Activated CD4-positive, alpha-beta memory T cell treated with anti-CD3 and anti-CD28 coated beads for 36 hours (primary cell): Measurements from ENCODE around the gene EOGT. TPM values are rescaled to one million over a fixed set of nuclear protein-coding genes. Genes with fewer than 3 reads are reported as not detected.
A peak's percentile ranks its signal among the peaks of the same experiment; 100 is the strongest.

Experiments
- CTCF ChIA-PET: fragments of 350-600 bp; sonication (Branson Sonifier 250); formaldehyde crosslinking; loops from one replicate; lab custom pipeline; 2021; ENCODE audit warnings: antibody characterized with exemption, inconsistent platforms; lab: Charles Lee
- POLR2A ChIA-PET: fragments of 350-600 bp; sonication (Branson Sonifier 250); formaldehyde crosslinking; loops from one replicate; lab custom pipeline; 2021; ENCODE audit warnings: antibody characterized with exemption; lab: Charles Lee
- DNase-seq: peaks from one replicate; pipeline ENCODE4 v3.0.0-alpha.2; 2020
- H3K27ac Mint-ChIP-seq: one replicate; pipeline ENCODE4 v1.8.0; 2021; ENCODE audit warnings: mixed read lengths
- H3K27me3 Mint-ChIP-seq: one replicate; pipeline ENCODE4 v1.8.0; 2021; ENCODE audit warnings: mixed read lengths
- H3K36me3 Mint-ChIP-seq: one replicate; pipeline ENCODE4 v1.8.0; 2021; ENCODE audit warnings: mixed read lengths
- H3K4me1 Mint-ChIP-seq: one replicate; pipeline ENCODE4 v1.8.0; 2021; ENCODE audit warnings: low read depth, mixed read lengths
- H3K4me3 Mint-ChIP-seq: one replicate; pipeline ENCODE4 v1.8.0; 2021; ENCODE audit warnings: mild to moderate bottlenecking, mixed read lengths
- H3K9me3 Mint-ChIP-seq: one replicate; pipeline ENCODE4 v1.8.0; 2021; ENCODE audit warnings: mixed read lengths
- intact Hi-C: fragments of 100-400 bp; cut with micrococcal nuclease; formaldehyde crosslinking; loops from one replicate; pipeline ENCODE4 v1.15.1; 2023
- microRNA-seq: library from miRNA; unstranded; fragments of <30 nt; microRNA quantifications from one replicate; pipeline ENCODE4 v1.2.0, GENCODE V29; 2022; ENCODE audit warnings: borderline number of aligned reads, borderline microRNAs expressed, borderline replicate concordance
- total RNA-seq, 2 experiments: library from RNA; stranded (reverse); gene quantifications; one replicate each; pipeline ENCODE4 v1.2.3, GENCODE V29; 2021

Gene EOGT
- total RNA-seq, 2 experiments from 2014 or later = 9.3 to 12.0 TPM

DNA sequence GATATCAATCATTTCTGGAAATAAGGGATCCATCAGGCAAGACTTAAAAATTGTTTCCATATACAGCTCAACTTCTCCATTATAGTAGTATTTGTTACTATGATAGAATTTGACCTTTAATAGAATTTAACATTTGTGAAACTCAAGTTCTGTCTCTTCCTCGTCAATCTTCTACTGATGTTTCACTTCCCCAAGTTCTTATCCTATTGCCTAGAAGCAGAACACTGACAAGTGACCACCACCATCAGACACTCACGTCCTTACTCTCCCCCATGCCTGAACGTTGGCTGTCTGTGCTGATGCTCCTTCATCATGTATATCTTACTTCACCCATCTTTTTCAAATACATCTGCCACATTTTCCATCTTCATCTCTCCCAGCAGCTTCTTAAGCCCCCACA is 54.6 kb downstream of the EOGT start:
- intact Hi-C loops = no loop called here
- Mint-ChIP-seq H3K4me3 (no peak overlapping the region), H3K27ac (no peak overlapping the region), H3K36me3 (no peaks in the 10 kb centered on the region), H3K27me3 (peaks cover 26% of the 10 kb centered on the region), H3K9me3 (no peaks in the 10 kb centered on the region), H3K4me1 (no peaks in the 10 kb centered on the region)
- CTCF ChIA-PET = no interaction called here
- DNase-seq = no peak
- POLR2A ChIA-PET = no interaction called here

DNA sequence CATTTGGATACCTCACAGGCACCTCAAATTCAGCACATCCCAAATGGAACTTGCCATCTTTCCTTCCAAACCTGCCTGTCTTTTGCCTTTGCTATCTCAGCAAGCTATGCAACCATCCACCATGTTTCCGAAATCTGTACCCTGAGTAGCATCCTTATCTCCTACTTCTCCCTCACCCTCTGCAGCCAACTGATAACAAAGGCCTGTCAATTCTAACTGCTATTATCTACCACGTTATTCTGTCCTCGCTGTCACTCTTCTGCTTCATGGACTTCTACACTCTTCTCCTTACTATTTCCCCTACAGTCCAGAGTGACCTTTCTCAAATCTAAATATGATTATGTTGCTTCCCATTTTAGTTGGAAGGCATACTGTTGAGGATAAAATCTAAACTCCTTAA is 55.6 kb downstream of the EOGT start:
- no peaks in the 10 kb centered on the region for H3K4me1 Mint-ChIP-seq
- H3K36me3 Mint-ChIP-seq = no peaks in the 10 kb centered on the region
- POLR2A ChIA-PET = no interaction called here
- no peak for DNase-seq
- no peak overlapping the region for H3K4me3 Mint-ChIP-seq
- peaks cover 26% of the 10 kb centered on the region for H3K27me3 Mint-ChIP-seq
- intact Hi-C loops = no loop called here
- no peaks in the 10 kb centered on the region for H3K9me3 Mint-ChIP-seq
- no peak overlapping the region for H3K27ac Mint-ChIP-seq
- CTCF ChIA-PET = interaction anchor here (1.3 kb wide), 1 partner anchor 1986 kb away, joined by 5 read pairs; no protein-coding TSS in a partner anchor

DNA sequence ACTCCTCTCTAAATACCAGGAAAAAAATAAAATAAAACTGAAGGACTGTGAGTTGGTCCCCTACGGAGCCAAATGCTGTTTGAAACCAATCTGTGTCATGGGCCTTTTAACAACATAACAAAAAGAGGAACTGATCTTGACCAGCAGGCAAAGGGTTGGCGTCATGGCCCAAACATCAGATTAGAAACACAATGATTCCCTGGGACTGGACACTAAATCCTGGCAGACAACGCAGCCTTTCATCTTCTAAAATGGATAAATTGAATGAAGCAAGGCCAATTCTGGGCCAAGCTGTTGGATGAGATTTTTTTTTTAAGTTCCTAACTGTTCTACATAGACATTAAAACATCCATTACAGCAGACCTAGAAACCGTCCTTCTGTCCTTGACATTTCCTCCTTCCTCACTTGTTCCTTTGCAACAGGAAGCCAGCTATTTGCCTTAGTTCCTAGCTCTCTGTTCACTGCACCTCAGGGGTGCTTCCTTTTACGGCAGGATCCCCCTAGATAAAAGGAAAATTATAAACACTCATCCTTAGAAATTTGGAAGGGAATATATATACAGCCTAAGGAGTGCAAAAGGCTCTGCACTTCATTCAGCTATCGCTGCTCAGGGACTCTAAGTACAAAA is 59.6 kb downstream of the EOGT start:
- Mint-ChIP-seq H3K36me3 (no peaks in the 10 kb centered on the region), H3K4me1 (no peaks in the 10 kb centered on the region), H3K9me3 (no peaks in the 10 kb centered on the region), H3K4me3 (no peak overlapping the region), H3K27ac (no peak overlapping the region), H3K27me3 (peaks cover 20% of the 10 kb centered on the region)
- POLR2A ChIA-PET = no interaction called here
- CTCF ChIA-PET = interaction anchor here (1.4 kb wide), 1 partner anchor 18 kb away, joined by 5 read pairs; no protein-coding TSS in a partner anchor
- DNase-seq = no peak
- intact Hi-C loops = no loop called here

DNA sequence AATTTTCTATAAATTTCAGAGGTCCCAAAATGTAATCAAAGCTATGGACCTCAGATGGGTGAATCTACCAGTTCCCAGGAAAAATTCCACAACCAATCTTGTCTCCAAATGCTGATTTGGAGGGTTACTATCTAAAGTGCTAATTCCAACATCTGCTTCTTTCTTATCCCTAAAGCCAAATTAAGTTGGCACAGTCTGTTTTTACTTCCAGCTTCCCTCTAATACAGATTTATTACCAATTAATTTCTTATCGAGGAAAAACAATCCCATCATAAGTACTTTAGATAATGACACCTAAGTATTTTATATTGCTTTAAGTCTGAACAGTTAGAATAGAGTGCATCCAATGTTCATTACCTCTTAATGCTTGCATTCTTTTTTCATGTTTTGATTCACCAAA is 68.3 kb downstream of the EOGT start:
- H3K4me1 Mint-ChIP-seq = no peaks in the 10 kb centered on the region
- ChIA-PET CTCF (no interaction called here), POLR2A (no interaction called here)
- no peaks in the 10 kb centered on the region for H3K36me3 Mint-ChIP-seq
- H3K27ac Mint-ChIP-seq = no peak overlapping the region
- no peak overlapping the region for H3K4me3 Mint-ChIP-seq
- H3K27me3 Mint-ChIP-seq = peaks cover 8% of the 10 kb centered on the region
- DNase-seq = no peak
- no peaks in the 10 kb centered on the region for H3K9me3 Mint-ChIP-seq
- intact Hi-C loops = no loop called here

DNA sequence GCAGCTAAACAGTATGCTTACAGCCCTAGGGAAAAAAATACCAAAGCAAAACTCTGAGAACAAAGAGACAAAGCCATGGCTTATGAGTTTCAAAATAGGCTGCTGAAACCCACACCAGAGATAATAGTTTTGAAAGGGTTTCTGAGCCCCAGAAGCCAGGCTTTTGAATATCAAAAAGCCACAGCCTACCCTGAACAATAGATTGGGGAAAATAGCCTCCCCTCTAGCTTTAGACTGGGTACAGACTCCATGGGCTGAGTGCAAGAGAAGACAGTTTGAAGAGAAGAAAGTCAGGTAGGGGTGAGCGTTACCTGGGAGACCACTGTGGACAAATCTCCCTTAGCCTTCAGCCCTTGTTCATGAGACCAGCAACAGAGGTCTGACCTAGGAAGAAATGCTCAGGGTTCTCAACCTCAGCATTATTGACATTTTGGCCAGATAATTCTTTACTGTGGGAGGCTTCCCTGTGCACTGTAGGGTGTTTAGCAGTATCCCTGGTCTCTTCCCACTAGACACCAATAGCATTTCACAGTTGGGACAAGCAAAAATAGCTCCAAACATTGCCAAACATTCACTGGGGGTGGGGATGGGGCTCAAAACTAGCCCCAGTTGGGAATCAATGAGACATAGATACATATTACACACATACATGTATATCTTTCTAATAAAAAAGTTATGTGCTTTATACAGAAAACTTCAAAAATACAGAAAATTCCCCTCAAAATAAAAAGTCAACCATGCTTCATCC is 69.6 kb downstream of the EOGT start:
- peaks cover 12% of the 10 kb centered on the region for H3K27me3 Mint-ChIP-seq
- POLR2A ChIA-PET = no interaction called here
- H3K4me3 Mint-ChIP-seq = no peak overlapping the region
- CTCF ChIA-PET = no interaction called here
- H3K27ac Mint-ChIP-seq = no peak overlapping the region
- intact Hi-C loops = no loop called here
- H3K9me3 Mint-ChIP-seq = no peaks in the 10 kb centered on the region
- no peaks in the 10 kb centered on the region for H3K4me1 Mint-ChIP-seq
- DNase-seq = no peak
- H3K36me3 Mint-ChIP-seq = no peaks in the 10 kb centered on the region

DNA sequence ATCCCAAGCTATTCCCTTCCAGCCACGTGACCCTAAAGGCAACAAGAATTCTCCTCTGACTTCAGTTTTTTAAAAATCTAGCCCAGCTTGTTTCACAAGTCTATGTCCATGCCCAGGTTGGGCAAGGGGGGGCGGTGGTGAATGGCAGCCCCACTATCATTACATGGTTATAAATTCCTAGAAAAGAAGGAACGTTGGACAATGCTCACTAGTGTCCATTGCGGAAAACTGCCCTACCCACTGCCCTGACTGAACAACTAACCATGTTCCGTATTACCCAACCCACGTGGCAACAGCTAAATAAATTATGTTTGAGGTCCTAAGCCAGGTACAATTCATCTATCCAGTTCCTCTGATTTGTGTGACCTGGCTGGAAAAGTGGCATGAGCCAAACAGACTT is 72.4 kb downstream of the EOGT start:
- Mint-ChIP-seq H3K9me3 (no peaks in the 10 kb centered on the region), H3K4me1 (no peaks in the 10 kb centered on the region), H3K27me3 (peaks cover 15% of the 10 kb centered on the region), H3K27ac (no peak overlapping the region), H3K4me3 (no peak overlapping the region), H3K36me3 (no peaks in the 10 kb centered on the region)
- ChIA-PET CTCF (no interaction called here), POLR2A (no interaction called here)
- no peak for DNase-seq
- intact Hi-C loops = no loop called here

DNA sequence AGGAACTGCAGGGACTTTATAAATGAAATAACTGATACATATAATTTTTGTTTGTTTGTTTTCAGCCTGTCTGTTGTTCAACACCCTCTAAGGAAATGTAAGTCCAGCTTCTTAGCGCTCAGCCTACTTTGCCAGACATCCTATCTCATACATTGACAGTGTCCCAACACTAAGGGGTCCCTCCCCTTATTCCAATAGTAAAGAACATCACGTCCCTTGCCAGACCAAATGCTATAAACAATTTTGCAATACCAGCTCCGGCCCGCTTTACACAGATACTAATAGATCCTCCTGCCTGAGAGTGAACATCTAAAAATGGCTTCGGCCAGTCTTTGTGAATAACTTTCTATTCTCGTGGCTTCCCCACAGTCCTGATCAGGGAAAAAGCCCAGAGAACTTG is 76.6 kb downstream of the EOGT start:
- H3K4me1 Mint-ChIP-seq = peaks cover 5% of the 10 kb centered on the region
- H3K27ac Mint-ChIP-seq = no peak overlapping the region
- H3K4me3 Mint-ChIP-seq = no peak overlapping the region
- H3K27me3 Mint-ChIP-seq = peaks cover 35% of the 10 kb centered on the region
- ChIA-PET CTCF (interaction anchor here (0.5 kb wide), 1 partner anchor 250 kb away, joined by 3 read pairs; no protein-coding TSS in a partner anchor), POLR2A (no interaction called here)
- H3K36me3 Mint-ChIP-seq = no peaks in the 10 kb centered on the region
- DNase-seq = no peak
- H3K9me3 Mint-ChIP-seq = no peaks in the 10 kb centered on the region
- intact Hi-C loops = no loop called here

DNA sequence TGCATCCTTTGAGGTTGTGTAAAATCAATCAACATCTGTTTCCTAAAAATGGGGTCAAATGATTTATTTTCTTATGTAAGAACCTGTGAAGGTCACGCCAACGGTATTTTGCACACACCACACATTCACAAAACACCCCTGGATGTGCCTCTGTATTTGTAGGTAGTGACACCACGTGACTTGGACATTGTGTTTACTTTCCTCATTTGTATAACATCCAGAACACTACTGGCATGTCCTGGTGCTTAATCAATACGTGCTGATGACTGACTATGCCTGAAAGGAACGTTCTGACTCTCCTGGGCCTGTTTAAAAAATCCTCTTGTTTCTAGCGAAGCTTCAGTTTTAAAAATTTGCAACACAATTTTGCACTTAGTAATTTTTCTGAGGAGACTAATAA is 77.7 kb downstream of the EOGT start:
- CTCF ChIA-PET = no interaction called here
- H3K4me3 Mint-ChIP-seq = no peak overlapping the region
- no peak for DNase-seq
- intact Hi-C loops = no loop called here
- no peaks in the 10 kb centered on the region for H3K36me3 Mint-ChIP-seq
- H3K9me3 Mint-ChIP-seq = no peaks in the 10 kb centered on the region
- POLR2A ChIA-PET = no interaction called here
- H3K27ac Mint-ChIP-seq = no peak overlapping the region
- H3K4me1 Mint-ChIP-seq = peaks cover 14% of the 10 kb centered on the region
- peaks cover 45% of the 10 kb centered on the region for H3K27me3 Mint-ChIP-seq

DNA sequence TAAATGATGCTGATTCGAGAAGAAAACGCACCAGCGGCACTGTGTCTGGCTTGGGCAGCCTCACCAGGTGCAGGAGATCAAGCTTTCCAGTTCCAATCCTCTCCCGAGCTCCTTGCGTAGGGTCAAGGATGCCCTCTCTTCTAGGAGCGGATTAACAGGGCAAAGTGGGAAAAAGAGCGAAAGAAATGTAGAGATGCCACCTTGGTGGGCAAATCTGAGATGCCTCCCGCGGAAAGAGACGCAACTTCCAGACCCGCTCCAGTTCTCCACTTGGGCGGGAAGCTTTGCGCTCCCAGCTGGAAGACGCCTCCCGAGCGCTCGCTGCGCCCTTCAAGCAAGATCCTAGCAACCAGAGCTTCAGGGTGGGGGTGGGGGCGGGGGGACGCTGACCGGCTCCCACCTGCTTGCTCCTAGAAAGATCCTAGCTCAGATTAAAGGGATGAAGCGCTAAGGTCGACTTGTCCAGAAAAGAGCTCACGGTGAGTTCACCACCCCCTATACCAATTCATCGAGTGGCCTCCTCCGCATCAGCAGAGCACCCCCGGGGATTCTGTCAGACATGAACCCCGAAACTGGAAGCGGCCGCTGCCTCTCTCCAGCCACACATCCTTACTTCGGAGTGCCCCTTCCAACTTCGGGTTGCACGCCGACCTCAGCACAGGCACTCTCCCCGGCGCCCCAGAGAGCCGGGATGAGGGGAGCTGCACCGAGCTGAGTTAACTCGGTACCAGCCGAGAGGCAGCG is 81.9 kb downstream of the EOGT start:
- intact Hi-C loops = no loop called here
- peaks cover 14% of the 10 kb centered on the region for H3K4me1 Mint-ChIP-seq
- no peaks in the 10 kb centered on the region for H3K9me3 Mint-ChIP-seq
- peak overlapping the region; percentile 27 for H3K4me3 Mint-ChIP-seq
- ChIA-PET CTCF (no interaction called here), POLR2A (no interaction called here)
- H3K27ac Mint-ChIP-seq = no peak overlapping the region
- no peaks in the 10 kb centered on the region for H3K36me3 Mint-ChIP-seq
- no peak for DNase-seq
- peaks cover 56% of the 10 kb centered on the region for H3K27me3 Mint-ChIP-seq

Small RNAs within 50 kb of the gene (microRNA-seq; reads per million reads assigned to microRNA genes)
- 5.5 reads per million, percentile 18 among the genes with 10 or more reads in this experiment for gene MIR3136

Other genes starting within 250 kb of the EOGT start
- not detected for gene TAFA4, start 81.1 kb downstream of the EOGT start, total RNA-seq
- 10 to 100 TPM; 37.1 to 42.1 TPM for gene TMF1, start 38.6 kb upstream of the EOGT start, total RNA-seq
- gene UBA3, start 66.7 kb upstream of the EOGT start, total RNA-seq = 10 to 100 TPM; 79.0 to 84.1 TPM
- 10 to 100 TPM; 93.9 to 94.8 TPM for gene ARL6IP5, start 71.3 kb upstream of the EOGT start, total RNA-seq
- gene LMOD3, start 108.9 kb upstream of the EOGT start, total RNA-seq = not detected